ENCODE results near the gene SIGLEC8.
"Not testable (repeated sequence)": the region's sequence is repeated elsewhere in the genome, so short reads cannot be mapped to it uniquely, and the experiment has no call there.

Gene SIGLEC8

GRCh38 chr19:51441410-51442390, 16.6 kb downstream of the SIGLEC8 start:
- DNase-seq = no peak

GRCh38 chr19:51440846-51441409, 17.3 kb downstream of the SIGLEC8 start:
- no peak for DNase-seq

GRCh38 chr19:51440052-51440451, 18.2 kb downstream of the SIGLEC8 start:
- DNase-seq = no peak

GRCh38 chr19:51439021-51439465, 19.2 kb downstream of the SIGLEC8 start:
- no peak for DNase-seq

- no peak for DNase-seq
These were observed 23.8 kb downstream of the SIGLEC8 start for GRCh38 chr19:51434456-51434855.

GRCh38 chr19:51433043-51433442, 25.2 kb downstream of the SIGLEC8 start:
- DNase-seq = no peak

- DNase-seq = no peak
These were observed 27.1 kb downstream of the SIGLEC8 start for GRCh38 chr19:51431124-51431523.

GRCh38 chr19:51430221-51430620, 28.0 kb downstream of the SIGLEC8 start:
- no peak for DNase-seq

GRCh38 chr19:51427201-51427600, 31.1 kb downstream of the SIGLEC8 start:
- no peak for DNase-seq

GRCh38 chr19:51422053-51422448, 36.2 kb downstream of the SIGLEC8 start:
- DNase-seq = no peak

- DNase-seq = no peak
These were observed 36.8 kb downstream of the SIGLEC8 start for GRCh38 chr19:51421229-51422052.

GRCh38 chr19:51420511-51420910, 37.7 kb downstream of the SIGLEC8 start:
- DNase-seq = not testable (repeated sequence)

GRCh38 chr19:51418707-51419106, 39.5 kb downstream of the SIGLEC8 start:
- DNase-seq = no peak

- no peak for DNase-seq
These were observed 40.5 kb downstream of the SIGLEC8 start for GRCh38 chr19:51417810-51418157.

- no peak for DNase-seq
These were observed 41.0 kb downstream of the SIGLEC8 start, which contains the start of gene SIGLEC10 for GRCh38 chr19:51417107-51417809. Gene SIGLEC10 (minus strand): TSS chr19:51417642. CDS start chr19:51417581, 61 bp downstream.

- DNase-seq = not testable (repeated sequence)
These were observed 41.8 kb downstream of the SIGLEC8 start for GRCh38 chr19:51416422-51416821.

GRCh38 chr19:51415187-51415586, 43.1 kb downstream of the SIGLEC8 start:
- no peak for DNase-seq

- no peak for DNase-seq
These were observed 47.1 kb downstream of the SIGLEC8 start for GRCh38 chr19:51410950-51411748.

GRCh38 chr19:51407511-51408131, 50.6 kb downstream of the SIGLEC8 start:
- no peak for DNase-seq

- DNase-seq = no peak
These were observed 56.1 kb downstream of the SIGLEC8 start for GRCh38 chr19:51402117-51402516.
